ENCODE measurements around the gene CYTH3. TPM values are rescaled to one million over a fixed set of nuclear protein-coding genes. Genes with fewer than 3 reads are reported as not detected.
"Not testable (repeated sequence)": the region's sequence is repeated elsewhere in the genome, so short reads cannot be mapped to it uniquely, and the experiment has no call there.

Gene CYTH3
- total RNA-seq, 2 donors from 2014 or later, result 1.4 to 2.0 TPM

GRCh38 chr7:6231184-6231583 is 41.2 kb downstream of the CYTH3 start:
- H3K36me3 Mint-ChIP-seq (ENCODE audit: insufficient read depth in 2 of 2), result no peaks in the 10 kb centered on the region
- peaks cover 24% of the 10 kb centered on the region for H3K4me1 Mint-ChIP-seq (ENCODE audit: low read depth)
- no peak for DNase-seq
- no peaks in the 10 kb centered on the region for H3K9me3 Mint-ChIP-seq
- no peak overlapping the region for H3K4me3 Mint-ChIP-seq
- no peak for ATAC-seq (replicated peaks in 1 of 2)
- H3K27ac Mint-ChIP-seq, result no peak overlapping the region
- peaks cover 44% of the 10 kb centered on the region for H3K27me3 Mint-ChIP-seq (ENCODE audit: low read depth)

GRCh38 chr7:6229284-6229683 is 43.1 kb downstream of the CYTH3 start:
- H3K36me3 Mint-ChIP-seq (ENCODE audit: insufficient read depth in 2 of 2); H3K4me3 Mint-ChIP-seq; H3K27ac Mint-ChIP-seq; H3K9me3 Mint-ChIP-seq; ATAC-seq (replicated peaks in 1 of 2); DNase-seq: not testable (repeated sequence)
- Mint-ChIP-seq H3K27me3 (ENCODE audit: low read depth) (peaks cover 44% of the 10 kb centered on the region), H3K4me1 (ENCODE audit: low read depth) (peaks cover 24% of the 10 kb centered on the region)

DNA sequence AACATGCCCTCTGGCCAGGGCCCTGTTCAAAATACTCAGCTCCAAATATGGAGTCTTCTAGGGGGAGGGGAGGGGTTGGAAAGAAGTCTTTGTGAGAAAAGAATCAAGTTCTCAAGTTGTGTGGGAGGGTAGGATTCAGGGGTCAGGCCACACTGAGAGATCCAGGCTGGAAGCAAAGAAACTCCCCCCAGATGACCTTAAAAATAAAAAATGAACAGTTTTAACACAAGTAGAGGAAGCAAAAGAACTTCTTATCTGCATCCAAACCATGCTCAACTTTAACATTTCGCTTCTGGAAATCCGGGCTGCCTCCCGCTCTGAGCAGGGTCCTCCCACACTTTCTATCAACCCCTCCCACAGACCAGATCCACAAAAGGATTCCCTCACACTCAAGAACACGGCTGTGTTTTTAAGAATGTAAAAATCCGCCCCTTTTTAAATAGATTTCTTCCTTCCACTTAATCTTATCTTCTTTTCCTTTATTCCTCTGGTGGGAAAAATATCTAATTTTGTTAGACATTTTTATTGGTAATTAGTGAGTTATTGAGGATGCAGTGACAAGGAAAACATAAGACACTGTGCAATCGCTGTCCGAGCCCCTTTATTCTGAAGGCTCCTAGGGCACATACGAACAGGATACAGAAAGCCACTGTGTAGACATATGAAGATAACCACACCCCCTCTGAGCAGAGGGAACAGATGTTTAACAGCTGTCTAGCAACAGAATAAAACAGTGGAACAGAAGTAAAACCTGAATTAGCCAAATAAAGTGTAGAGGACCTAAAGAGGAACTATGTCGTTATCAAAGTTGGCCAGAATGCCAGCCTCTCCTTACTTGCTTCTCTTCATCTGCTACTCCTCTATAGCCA is 43.8 kb downstream of the CYTH3 start:
- ATAC-seq (replicated peaks in 1 of 2), result no peak
- no peaks in the 10 kb centered on the region for H3K9me3 Mint-ChIP-seq
- no peaks in the 10 kb centered on the region for H3K36me3 Mint-ChIP-seq (ENCODE audit: insufficient read depth in 2 of 2)
- peaks cover 24% of the 10 kb centered on the region for H3K4me1 Mint-ChIP-seq (ENCODE audit: low read depth)
- peaks cover 44% of the 10 kb centered on the region for H3K27me3 Mint-ChIP-seq (ENCODE audit: low read depth)
- peak overlapping the region in 1 of 2 donors; percentile 20 for H3K4me3 Mint-ChIP-seq
- no peak overlapping the region for H3K27ac Mint-ChIP-seq
- DNase-seq, result no peak

DNA sequence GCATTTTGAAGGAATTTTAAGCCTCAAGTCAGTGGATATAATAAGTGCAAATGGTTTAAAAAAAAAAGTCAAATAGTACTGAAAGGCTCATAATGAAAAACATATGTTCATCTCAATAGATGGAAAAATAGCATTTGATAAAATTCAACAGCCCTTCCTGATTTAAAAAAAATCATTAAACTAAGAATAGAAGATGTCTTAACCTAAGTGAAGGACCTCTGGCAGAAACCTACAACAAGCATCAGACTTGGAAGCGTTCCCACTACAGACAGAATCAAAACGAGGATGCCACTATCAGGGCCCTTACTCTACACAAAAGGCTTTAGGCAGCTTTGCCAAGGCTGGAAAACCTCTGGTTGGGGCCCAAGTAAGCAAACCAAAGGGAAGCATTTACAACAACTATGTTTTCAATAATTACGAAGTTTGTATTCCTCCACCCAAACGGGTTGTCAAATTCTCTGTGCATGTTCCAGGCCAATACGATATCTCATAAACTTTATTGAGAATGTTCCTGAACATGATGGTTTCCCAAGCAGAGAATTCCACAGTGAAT is 45.1 kb downstream of the CYTH3 start:
- Mint-ChIP-seq H3K27me3 (ENCODE audit: low read depth) (peaks cover 36% of the 10 kb centered on the region), H3K27ac (no peak overlapping the region), H3K36me3 (ENCODE audit: insufficient read depth in 2 of 2) (no peaks in the 10 kb centered on the region), H3K4me1 (ENCODE audit: low read depth) (peaks cover 16% of the 10 kb centered on the region), H3K9me3 (no peaks in the 10 kb centered on the region), H3K4me3 (no peak overlapping the region)
- ATAC-seq (replicated peaks in 1 of 2), result no peak
- DNase-seq, result no peak

DNA sequence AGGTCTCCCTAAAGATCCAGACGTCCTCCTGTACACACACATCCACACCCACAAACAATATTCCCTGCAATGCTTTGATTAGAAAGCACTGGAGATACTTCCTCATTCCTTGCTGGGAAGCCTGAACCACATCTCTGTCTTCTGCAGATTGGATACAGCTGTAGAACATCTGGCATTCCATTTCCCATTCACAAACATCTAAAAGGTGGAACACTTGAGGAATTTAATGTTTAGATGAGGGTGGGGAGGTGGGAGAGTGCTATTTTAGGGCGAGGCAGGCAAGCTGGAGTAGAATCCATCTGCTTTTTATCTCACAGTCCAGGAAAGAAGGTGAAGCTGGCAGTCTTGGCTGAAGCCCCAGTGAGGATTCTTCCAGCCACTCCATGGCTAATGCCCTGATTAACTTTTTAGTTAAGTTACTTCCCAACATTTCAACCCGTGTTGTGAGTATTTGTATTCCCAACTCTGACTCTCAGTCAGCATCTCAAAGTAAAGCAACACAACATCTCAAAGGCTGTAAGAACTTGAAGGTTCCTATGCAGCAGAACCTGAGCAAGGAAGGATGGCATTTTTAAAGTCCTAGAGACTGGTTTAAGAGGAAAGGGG is 46.1 kb downstream of the CYTH3 start:
- H3K4me1 Mint-ChIP-seq (ENCODE audit: low read depth), result peaks cover 22% of the 10 kb centered on the region
- no peak for ATAC-seq (replicated peaks in 1 of 2)
- no peak overlapping the region for H3K4me3 Mint-ChIP-seq
- no peak overlapping the region for H3K27ac Mint-ChIP-seq
- peaks cover 36% of the 10 kb centered on the region for H3K27me3 Mint-ChIP-seq (ENCODE audit: low read depth)
- no peaks in the 10 kb centered on the region for H3K36me3 Mint-ChIP-seq (ENCODE audit: insufficient read depth in 2 of 2)
- no peaks in the 10 kb centered on the region for H3K9me3 Mint-ChIP-seq
- no peak for DNase-seq

DNA sequence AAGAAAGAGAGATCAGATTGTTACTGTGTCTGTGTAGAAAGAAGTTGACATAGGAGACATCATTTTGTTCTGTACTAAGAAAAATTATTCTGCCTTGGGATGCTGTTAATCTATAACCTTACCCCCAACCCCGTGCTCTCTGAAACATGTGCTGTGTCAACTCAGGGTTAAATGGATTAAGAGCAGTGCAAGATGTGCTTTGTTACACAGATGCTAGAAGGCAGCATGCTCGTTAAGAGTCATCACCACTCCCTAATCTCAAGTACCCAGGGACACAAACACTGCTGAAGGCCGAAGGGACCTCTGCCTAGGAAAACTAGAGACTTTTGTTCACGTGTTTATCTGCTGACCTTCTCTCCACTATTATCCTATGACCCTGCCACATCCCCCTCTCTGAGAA is 49.0 kb downstream of the CYTH3 start:
- not testable (repeated sequence) for DNase-seq; H3K27ac Mint-ChIP-seq; H3K9me3 Mint-ChIP-seq; H3K36me3 Mint-ChIP-seq (ENCODE audit: insufficient read depth in 2 of 2); ATAC-seq (replicated peaks in 1 of 2); H3K4me3 Mint-ChIP-seq
- Mint-ChIP-seq H3K4me1 (ENCODE audit: low read depth) (peaks cover 19% of the 10 kb centered on the region), H3K27me3 (ENCODE audit: low read depth) (peaks cover 34% of the 10 kb centered on the region)

DNA sequence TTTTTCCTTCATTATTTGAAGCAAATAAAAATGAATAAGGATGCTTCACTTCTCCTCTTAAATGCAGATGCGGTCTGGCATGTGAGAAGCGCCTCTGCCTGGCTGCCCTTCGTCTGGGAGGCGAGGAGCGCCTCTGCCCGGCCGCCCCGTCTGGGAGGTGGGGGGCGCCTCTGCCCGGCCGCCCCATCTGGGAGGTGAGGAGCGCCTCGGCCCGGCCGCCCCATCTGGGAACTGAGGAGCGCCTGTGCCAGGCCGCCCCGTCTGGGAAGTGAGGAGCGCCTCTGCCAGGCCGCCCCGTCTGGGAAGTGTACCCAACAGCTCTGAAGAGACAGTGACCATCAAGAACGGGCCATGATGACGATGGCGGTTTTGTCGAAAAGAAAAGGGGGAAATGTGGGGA is 49.4 kb downstream of the CYTH3 start:
- not testable (repeated sequence) for H3K36me3 Mint-ChIP-seq (ENCODE audit: insufficient read depth in 2 of 2); DNase-seq; H3K27ac Mint-ChIP-seq; H3K4me3 Mint-ChIP-seq; H3K9me3 Mint-ChIP-seq; ATAC-seq (replicated peaks in 1 of 2)
- H3K4me1 Mint-ChIP-seq (ENCODE audit: low read depth), result peaks cover 15% of the 10 kb centered on the region
- peaks cover 34% of the 10 kb centered on the region for H3K27me3 Mint-ChIP-seq (ENCODE audit: low read depth)

DNA sequence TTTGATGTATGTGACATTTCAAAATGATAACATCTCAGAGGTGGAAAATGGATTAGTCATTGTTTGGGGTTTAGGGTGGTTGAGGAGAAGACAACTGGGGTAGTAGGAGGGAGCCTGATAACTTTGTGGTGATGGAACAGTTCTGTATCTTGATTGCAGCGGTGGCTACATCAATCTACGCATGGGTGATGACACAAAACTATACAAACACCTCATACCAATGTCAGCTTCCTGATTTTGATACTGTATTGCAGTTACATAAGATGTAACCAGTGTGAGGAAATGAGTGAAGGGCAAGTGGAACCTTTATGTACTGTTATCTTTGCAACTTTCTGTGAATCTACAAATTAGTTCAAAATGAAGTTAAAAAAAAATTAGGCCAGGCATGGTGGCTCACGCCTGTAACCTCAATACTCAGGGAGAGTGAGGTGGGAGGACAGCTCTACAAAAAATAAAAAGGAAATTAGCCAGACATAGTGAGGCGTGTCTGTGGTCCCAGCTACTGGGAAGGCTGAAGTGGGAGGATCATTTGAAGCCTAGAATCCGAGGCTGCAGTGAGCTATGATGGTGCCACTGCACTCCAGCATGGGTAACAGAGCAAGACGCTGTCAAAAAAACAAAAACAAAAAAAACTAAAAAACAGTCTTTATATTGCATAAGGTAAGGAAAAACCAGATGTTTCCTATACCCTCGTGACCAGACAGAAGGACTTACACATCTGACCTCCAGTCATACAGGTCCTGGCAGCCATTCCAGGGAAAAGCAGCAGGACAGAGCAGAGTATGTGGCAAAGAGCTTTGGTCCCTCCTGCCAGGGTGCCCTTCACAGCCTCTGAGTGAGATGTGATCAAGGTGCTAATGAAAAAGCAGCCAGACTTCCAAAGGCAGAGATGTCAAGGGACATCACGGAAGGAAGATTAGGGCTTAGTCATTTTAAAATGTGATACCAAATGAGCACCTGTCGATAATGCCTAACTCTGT is 50.8 kb downstream of the CYTH3 start:
- Mint-ChIP-seq H3K27me3 (ENCODE audit: low read depth) (peaks cover 38% of the 10 kb centered on the region), H3K4me3 (peak overlapping the region; percentile 59 to 86), H3K4me1 (ENCODE audit: low read depth) (peaks cover 14% of the 10 kb centered on the region), H3K9me3 (no peaks in the 10 kb centered on the region), H3K36me3 (ENCODE audit: insufficient read depth in 2 of 2) (peaks cover 0 to 2% of the 10 kb centered on the region in 2 donors), H3K27ac (peak overlapping the region; percentile 96)
- peak; percentile 99 to 100 for ATAC-seq (replicated peaks in 1 of 2)
- DNase-seq, result peak; percentile 54 to 62

- Mint-ChIP-seq H3K4me3 (no peak overlapping the region), H3K27ac (no peak overlapping the region), H3K9me3 (no peaks in the 10 kb centered on the region), H3K36me3 (ENCODE audit: insufficient read depth in 2 of 2) (peaks cover 0 to 2% of the 10 kb centered on the region in 2 donors), H3K27me3 (ENCODE audit: low read depth) (peaks cover 42% of the 10 kb centered on the region), H3K4me1 (ENCODE audit: low read depth) (peaks cover 14% of the 10 kb centered on the region)
- no peak for ATAC-seq (replicated peaks in 1 of 2)
- no peak for DNase-seq
Measured at GRCh38 chr7:6218329-6218728, 54.1 kb downstream of the CYTH3 start.

DNA sequence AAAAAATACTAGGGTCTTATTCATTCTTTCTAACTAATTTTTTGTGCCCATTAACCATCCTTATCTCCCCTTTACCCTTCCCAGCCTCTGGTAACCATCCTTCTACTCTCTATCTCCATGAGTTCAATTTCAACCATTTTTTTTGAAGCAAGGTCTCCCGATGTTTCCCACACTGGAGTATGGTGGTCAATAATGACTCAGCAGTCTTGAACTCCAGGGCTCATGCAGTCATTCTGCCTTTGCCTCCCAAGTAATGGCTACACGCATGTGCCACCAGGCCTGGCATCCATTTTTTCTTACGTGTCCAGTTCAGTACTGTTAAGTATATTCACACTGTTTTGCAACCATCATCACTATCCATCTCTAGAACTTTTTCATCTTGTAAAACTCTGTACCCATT is 60.4 kb downstream of the CYTH3 start:
- DNase-seq (no peak), ATAC-seq (replicated peaks in 1 of 2) (no peak)
- no peak overlapping the region for H3K27ac Mint-ChIP-seq
- H3K4me3 Mint-ChIP-seq, result no peak overlapping the region
- no peaks in the 10 kb centered on the region for H3K36me3 Mint-ChIP-seq (ENCODE audit: insufficient read depth in 2 of 2)
- H3K27me3 Mint-ChIP-seq (ENCODE audit: low read depth), result peaks cover 18% of the 10 kb centered on the region
- H3K4me1 Mint-ChIP-seq (ENCODE audit: low read depth), result no peaks in the 10 kb centered on the region
- no peaks in the 10 kb centered on the region for H3K9me3 Mint-ChIP-seq

GRCh38 chr7:6210621-6211372 is 61.6 kb downstream of the CYTH3 start:
- H3K4me3 Mint-ChIP-seq, result no peak overlapping the region
- peaks cover 18% of the 10 kb centered on the region for H3K27me3 Mint-ChIP-seq (ENCODE audit: low read depth)
- no peak for ATAC-seq (replicated peaks in 1 of 2)
- no peak overlapping the region for H3K27ac Mint-ChIP-seq
- no peaks in the 10 kb centered on the region for H3K9me3 Mint-ChIP-seq
- H3K36me3 Mint-ChIP-seq (ENCODE audit: insufficient read depth in 2 of 2), result no peaks in the 10 kb centered on the region
- H3K4me1 Mint-ChIP-seq (ENCODE audit: low read depth), result no peaks in the 10 kb centered on the region
- DNase-seq, result no peak

DNA sequence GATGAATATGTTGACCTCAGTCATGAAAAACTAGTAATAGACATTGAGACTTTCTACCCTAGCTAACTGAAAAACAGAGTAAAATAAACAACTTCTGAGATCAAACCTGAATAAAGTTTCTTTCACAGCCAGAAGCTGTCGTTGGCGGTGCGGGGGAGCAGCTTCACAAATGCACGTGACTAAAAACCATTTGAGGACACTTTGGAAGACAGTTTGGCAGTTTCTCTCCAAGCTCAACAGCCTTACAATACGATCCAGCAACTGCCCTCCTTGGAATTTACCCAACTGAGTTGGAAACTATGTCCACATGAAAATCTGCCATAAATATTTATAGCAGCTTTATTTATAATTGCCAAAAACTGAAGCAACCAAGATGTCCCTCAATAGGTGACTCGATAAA is 63.1 kb downstream of the CYTH3 start:
- Mint-ChIP-seq H3K4me1 (ENCODE audit: low read depth) (no peaks in the 10 kb centered on the region), H3K27ac (no peak overlapping the region), H3K27me3 (ENCODE audit: low read depth) (peaks cover 18% of the 10 kb centered on the region), H3K9me3 (no peaks in the 10 kb centered on the region), H3K4me3 (no peak overlapping the region), H3K36me3 (ENCODE audit: insufficient read depth in 2 of 2) (no peaks in the 10 kb centered on the region)
- ATAC-seq (replicated peaks in 1 of 2) (no peak), DNase-seq (no peak)

Data from activated T-cell treated with anti-CD3 and anti-CD28 coated beads, Interleukin-2, amount 50 U/mL, for 72 hours (primary cell).